NOMO-1 (cell line): Measurements from ENCODE around the gene ZCCHC7.

Source experiments
- DNase-seq, 2 experiments: peaks; one replicate each; lab custom pipeline; 2025; ENCODE audit not compliant: unreplicated experiment in 2 of 2; lab: John Stamatoyannopoulos, UW

The ZCCHC7 gene

DNA sequence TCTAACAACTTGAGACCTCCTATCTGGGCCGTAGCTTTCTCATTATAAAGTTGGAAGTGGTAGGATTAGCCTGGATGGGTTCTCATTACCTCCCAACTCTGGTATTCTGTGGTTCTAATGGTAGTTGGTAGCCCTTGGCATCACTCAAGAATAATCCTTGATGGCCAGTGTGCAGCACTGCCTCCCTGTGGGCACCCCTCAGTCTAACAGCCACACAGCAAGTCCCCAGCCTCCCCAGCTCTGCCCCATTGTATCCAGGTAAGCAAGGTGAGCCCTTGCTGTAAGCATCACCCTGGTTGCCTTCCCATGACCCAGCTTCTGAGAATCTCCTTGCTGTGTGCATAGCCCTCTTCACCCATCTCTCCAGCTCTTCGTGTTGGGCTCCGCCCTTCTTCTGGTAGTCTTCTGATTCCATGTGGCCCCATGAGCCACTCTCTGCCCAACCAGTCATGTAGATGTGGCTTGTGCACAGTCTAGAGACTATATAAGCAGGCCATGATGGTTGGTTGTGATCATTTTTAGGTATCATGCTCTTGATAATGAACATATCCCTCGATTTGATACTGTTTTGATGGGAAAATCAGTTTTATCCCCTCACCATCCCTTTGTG lies 244.5 kb downstream of the ZCCHC7 start:
- DNase-seq = no peak

DNA sequence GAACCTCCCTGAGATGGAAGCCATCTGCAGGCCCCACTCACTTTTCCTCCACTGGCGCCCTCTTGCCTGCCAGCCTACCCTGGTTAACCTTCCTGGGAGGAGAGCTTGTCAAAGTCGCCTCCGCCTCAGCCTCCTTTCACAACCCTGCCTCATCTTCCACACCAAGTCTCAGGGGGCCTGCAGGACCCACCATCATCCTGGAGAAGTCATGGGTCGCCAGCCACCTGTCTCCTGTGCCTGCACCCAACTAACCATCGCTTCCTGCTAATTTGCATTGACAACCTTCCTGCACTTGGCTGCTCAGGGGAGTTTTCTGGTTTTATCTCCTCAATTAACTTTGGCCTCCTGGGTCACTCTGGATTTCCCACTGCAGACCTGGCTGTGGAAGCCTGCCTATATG lies 249.3 kb downstream of the ZCCHC7 start:
- no peak for DNase-seq

DNA sequence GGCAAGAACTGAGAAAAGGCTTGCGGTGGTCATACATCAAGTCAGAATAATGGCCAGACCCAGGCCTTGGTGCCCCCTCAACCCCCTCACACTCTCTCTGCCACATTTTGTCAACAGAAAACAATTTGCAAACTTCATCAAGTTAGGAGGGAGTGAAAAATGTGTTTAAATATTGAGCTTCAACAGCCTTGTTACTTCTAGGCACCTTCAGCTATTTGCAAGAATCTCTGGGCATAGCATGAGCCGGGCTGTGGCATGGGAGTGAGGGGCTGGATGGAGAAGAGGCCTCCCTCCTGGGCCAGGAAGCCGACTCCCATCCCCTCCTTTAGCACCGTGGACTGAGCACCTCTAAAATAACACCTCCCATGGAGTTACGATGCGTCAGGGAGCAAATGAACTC lies 249.9 kb downstream of the ZCCHC7 start:
- DNase-seq = no peak

DNA sequence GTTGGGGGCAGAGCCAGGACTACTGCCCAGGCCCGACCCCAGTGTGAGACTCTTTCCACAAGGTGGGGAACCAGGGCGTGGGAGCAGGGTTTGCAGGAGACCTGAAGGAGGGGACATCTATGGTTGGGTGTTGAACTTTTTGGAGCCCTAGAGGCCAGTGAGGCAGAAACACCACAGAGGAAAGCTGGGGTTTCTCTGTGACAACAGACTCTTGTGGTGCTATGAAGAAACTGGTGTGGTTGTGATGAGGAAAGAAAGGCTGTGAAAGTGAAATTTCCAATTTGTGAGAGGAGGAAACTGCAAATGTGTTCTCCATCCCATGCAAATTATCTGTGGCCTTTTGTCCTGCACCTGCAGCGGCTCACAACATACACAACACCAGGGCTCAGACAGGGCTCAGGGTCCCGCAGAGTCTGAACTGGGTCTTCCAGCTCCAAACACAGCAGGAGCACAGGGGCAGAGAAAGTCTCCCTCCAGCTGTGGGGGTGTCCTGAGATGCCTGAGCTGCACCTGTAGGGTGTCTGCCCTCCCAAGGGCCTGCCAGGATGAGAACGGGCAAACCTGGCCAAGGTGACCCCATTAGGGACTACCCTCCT lies 250.7 kb downstream of the ZCCHC7 start:
- no peak for DNase-seq

DNA sequence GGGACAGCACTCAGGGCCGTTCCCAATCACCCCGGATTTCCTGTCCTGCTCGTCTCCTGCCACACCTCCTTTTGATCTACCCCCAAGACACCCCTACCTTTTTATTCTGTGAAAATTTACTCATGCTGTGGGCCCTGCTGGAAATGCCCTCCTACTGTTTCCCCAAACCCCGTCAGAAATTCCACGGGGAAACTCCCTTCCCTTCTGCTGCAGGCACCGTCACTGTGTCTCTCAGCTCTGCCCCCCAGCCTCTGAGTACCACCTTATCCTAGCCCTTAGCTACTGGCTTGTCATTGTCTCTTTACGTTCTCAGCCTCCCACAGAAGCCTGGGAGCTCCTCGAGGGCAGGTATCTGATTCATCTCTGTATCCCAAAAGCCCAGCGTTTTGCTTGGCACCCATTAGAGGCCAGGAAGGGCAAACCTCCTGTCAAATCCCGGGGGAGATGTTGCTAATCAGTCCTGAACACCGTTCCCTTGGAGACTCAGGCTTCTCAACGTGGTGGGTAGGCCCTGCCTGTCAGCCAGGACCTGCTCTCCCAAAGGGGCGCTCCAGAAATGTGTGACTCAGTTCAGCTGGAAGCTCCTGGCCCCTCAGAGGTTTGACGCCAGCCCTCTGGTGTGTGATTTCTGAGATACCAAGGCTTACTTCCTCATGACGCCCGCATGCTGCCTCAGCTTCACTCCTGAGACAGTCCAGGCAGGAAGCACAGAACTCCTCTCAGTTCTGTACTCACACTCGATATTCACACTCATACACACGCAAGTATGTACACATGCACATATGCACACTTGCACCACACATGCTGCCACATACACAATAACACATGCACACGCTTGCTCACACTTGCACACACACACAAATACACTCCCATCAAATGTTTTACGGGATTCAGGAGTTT lies 251.4 kb downstream of the ZCCHC7 start:
- DNase-seq = no peak

DNA sequence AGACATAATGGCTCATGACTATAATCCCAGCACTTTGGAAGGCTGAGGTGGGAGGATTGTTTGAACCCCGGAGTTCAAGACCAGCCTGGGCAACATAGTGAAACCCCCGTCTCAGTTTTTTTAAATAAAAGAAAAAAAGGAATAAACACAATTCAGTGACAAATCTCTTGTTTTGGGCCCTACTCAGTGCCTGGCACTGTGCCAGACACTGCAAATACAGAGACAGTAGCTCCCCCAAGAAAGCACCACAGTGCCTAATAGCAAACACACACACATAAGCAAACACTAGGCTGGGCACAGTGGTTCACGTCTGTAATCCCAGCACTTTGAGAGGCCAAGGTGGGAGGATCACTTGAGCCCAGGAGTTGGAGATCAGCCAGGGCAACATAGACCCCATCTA lies 252.5 kb downstream of the ZCCHC7 start:
- no peak for DNase-seq

DNA sequence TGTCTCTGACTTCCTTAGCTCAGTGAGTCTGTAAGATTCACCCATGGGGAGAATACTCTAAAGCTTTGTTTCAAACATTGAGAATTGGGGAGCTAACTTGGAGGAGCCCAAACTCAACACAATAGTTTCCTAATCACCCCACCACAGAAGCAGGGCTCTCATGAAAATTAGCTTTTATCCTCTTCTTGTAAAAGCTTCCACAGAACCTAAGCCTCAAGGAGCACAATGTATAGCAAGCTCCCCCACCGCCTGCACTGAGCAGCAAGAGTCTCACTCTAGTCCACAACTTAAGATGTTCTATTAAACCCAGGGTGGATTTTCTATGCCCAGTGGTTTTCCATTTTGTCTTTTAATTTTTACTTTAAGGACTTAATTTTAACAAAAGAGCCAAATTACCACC lies 253.2 kb downstream of the ZCCHC7 start:
- no peak for DNase-seq

DNA sequence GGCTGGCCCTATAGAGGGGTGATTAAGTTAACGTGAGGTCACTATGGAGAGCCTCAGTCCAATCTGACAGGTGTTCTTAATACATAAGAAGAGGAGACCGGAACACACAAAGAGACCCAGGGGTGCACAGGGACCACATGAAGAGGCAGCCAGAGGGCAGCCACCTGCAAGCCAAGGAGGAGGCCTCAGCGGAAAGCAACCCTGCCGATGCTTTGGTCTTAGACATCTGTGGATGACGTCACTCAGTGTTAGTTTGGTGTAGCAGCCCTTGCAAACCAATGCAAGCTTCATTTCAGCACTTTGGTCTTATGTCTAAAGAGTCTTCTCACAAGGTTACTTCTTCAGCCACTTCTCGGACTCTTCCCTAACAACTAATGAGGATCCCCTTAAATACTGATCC lies 254.5 kb downstream of the ZCCHC7 start:
- no peak for DNase-seq

DNA sequence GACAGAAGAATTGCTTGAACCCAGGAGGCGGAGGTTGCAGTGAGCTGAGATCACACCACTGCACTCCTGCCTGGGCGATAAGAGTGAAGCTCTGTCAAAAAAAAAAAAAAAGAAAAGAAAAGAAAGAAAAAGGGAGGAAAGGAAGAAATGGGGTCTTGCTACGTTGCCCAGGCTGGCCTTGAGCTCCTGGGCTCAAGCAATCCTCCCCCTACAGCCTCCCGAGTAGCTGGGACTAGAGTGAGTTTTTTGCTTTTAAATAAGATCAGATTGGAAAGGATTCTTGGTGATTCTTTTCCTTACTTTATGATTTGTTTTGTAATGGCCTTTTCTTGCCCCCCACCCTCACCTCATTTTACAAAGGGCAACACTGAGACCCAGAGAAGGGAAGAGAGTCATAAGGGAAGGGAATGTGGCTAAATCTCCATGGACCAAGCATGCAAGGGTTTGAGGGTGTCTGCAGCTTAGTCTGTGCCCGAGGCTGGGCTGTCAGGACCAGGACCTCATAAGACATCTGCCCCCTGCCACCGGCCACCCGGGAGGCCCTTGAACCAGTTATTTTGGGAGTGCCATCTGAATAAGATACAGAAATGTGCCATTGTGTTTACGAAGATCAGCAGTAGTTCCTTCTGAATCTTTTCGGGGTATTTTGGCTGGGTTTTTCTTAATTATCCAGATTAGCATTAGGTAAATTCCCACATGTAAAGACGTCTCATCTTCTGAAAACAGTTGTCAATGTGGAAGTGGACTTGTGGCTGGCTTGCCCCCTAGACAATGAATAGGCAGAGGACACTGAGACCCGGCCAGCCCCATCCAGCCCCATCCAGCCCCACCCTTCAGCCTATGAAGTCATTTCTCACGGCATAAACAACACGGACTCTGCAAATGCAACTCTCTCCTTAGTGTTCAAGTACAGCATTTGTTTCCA lies 257.6 kb downstream of the ZCCHC7 start:
- DNase-seq = no peak

DNA sequence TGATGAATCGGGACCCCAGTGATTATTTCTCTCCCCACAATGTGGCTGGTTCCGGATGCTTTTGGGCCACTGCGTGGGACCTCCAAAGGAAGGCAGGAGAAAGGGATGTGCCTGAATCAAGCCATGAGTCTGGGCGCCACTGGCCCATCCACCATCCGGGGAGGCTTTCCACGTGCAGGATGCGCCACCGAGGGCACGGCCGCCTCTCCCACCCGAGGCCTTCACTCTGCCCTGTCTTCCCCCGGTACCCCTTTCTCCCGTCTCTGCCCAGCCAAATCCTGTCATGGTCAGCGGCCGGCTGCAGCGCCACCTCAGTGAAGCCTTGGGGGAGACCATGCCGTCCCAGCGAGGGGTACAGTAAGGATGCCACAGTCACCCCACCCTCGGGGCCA lies 258.2 kb downstream of the ZCCHC7 start:
- DNase-seq = no peak

DNA sequence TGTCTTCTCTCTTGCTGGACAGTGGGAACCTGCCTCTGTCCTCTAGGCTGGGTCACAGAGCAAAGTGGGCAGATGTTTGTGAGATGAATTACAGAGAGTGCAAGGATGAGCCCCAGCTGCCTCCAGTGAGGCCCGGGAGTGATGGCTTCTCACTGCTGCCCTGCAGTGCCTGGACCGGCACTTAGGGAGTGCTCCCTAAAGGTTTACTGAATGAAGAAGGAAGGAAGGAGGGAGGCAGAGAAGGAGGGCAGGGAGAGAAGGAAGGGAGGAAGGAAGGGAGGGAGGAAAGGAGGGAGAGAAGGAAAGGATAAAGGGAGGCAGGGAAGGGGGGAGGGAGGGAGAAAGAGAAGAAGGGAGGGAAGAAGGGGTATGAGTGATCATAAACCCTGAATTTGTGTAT lies 259.5 kb downstream of the ZCCHC7 start:
- DNase-seq = no peak

DNA sequence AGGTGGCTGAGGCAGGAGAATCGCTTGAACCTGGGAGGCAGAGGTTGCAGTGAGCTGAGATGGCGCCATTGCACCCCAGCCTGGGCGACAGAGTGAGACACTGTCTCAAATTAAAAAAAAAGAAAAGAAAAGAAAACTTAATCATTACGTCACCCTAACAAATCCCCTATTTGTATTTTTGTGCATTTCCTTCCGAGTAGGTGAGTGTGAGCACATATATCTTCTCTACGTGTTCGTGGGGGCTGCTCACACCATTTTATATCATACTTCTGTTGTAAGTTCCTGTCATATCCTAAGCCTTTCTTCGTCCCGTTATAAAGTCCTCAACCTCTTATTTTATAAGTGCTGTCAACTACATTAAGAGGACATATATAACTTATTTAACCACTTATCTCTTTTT lies 260.2 kb downstream of the ZCCHC7 start:
- no peak for DNase-seq

DNA sequence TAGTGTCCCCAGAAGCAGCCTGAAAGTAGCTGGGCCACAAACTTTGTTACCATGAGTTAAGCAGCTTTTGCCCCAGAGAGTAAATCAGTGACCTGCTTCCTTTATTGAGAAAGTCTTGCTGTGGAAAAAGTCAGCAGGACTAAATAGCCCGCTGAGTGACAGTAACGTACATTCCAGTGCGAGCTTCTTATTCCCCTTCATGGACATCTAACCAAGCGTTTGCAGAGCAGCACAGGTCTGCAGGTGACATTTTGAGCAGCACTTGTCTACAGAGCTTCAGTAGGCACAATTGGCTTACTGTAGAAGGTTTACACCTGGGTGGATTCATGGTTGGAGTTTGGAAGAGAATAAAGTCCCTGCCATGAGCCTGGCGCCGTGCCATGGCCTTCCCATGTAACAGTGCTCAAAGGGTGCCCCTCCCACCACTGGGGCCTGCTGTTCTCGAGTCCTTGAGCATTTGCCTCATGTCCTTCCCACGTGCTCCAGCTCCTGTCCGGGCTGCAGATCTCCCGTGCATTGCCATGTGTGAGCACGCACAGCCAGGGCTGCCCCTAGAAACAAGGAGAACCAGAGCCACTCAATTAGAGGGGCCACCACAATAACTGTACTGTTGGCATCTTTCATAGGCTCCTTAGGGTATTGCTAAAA lies 260.8 kb downstream of the ZCCHC7 start:
- DNase-seq = no peak

DNA sequence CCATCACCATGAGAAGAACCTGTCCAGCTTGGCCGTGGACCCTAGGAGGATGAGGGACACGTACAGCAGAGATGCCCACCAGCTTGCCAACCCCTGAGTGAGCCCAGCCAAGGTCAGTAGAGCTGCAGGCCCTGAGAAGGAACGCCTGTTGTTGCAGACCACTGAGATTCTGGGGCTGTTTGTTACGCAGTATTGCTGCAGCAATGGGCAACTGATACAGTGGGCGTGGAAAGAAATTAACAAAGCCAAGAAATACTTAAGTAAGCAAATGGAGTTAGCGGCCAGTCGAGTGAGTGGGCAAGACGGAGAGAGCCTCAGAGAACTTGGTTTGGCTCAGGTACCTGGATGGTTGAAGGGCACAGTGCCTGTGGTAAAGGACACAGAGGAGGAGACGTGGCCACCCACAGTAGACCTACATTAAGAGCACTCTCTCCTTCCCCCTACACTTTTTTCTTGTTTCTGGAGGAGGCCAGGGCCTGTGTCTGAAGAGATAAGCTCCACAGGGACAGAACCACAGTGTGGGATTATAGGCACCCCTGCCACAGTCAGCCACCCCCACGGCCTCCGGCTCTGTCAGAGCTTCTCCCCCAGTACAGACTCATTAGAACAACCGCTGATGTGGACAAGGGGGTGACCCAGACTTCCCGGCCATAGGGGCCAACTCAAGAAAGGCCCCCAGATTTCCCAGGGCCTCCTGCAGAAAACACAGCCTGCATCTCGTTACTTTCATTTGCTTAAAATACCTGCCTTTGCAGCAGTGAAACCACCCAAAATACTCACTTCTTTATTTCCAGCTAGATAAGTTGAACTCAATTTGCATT lies 262.0 kb downstream of the ZCCHC7 start:
- DNase-seq = no peak

DNA sequence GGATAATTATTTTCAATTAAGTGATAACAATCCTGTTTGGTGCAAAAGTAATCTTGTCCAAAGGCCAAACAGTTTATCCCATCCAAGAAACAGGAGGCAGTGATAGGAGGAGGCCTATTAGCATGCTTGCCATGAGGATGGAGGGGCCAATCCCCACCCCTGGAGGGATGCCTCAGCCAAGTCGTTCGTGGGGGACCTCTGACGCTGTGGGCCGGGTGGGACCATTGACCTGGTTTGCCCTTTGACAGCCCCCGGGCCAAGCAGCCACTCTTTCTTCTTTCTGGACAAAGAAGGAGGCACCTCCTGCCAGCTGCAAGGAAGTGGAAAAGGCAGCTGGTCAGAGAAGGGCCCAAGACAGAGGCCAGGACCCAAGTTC lies 262.6 kb downstream of the ZCCHC7 start:
- DNase-seq = no peak

DNA sequence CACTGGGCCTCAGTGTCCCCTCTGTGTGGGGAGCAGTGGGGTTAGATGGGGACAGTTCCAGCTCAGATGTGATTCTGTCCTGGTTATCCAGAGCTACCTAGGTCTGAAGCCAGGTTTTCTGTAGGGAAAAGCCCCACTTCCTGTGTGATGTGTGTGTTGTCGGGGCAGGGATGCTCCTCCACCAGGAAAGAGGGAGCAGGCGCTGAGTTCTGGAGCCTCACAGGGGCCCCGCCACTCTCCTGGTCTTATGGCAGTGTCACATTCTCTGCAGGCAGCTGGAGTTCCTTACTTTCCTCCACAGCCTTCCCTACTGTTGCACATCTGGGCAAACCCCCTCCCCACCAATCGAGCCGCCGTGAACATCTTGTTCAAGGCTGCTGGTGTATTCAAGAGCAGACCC lies 263.0 kb downstream of the ZCCHC7 start:
- DNase-seq = no peak

DNA sequence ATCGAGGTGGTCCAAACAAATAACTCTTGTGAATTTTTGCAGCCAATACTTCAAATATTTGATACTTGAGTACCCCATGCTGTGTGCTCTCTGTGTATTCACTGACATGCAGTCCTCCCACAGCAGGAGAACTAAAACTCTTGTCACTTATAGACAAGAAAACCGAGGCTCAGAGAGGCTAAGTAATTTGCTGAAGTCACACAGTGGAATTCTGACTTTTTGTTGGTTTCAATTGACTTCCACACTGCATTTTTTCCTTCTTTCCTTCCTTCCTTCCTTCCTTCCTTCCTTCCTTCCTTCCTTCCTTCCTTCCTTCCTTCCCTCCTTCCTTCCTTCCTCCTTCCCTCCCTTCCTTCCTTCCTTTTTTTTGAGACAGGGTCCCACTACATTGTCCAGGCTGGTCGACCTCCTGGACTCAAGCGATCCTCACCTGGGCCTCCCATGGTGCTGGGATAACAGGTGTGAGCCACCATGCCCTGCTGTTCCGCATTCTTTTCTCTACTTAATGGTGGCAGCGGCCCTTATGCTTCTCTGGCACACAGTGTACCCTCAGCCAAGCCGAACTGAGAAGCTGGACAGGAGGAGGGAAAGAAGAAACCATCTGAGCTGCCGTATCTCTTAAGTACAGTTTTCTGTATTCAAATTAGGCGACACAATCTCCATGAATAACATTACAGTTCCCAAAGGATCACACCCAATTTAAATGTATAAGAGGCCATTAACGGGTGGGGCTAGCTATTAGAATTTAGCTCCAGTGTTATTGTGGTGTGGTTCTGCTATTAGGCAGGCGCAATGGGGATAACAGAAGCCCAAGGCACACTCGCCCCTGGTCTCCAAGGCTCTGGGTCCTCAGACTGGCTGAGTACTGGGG lies 263.7 kb downstream of the ZCCHC7 start:
- DNase-seq = no peak

DNA sequence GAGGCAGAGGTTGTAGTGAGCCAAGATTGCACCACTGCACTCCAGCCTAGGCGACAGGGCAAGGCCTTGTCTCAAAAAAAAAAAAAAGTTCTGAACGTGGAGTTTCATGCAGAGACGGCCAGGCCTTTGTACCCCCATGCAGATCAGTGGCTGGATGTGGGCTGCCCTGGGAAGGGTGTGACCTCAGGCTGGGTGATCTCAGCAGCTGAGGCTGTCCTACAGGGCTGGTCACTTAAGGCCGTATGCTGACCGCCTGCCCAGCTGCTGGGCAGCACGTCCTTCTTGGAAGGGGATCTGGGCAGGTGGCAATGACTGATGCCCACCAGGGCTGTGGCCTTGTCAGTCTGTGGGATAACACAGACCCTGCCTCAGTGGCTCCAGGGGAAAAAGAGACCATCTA lies 264.9 kb downstream of the ZCCHC7 start:
- no peak for DNase-seq

DNA sequence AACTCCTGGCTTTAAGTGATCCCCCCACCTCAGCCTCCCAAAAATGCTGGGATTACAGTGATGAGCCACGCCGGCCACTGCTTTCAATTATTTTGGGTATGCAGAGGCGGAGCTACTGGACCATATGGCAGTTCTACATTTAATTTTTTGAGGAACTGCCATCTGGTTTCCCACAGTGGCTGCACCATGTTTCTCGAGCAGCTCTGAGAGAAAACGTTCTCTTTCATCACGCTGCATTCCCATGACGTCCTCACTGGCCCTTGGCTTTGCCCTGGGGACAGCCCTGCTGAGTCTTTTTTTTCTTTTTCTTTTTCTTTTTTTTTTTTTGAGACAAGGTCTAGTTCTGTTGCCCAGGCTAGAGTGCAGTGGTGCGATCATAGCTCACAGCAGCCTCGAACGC lies 266.6 kb downstream of the ZCCHC7 start:
- no peak for DNase-seq
